HepG2 (cell line): Measurements from ENCODE around the gene SPACA4. TPM values are rescaled to one million over a fixed set of nuclear protein-coding genes. Genes with fewer than 3 reads are reported as not detected.

Experiments
- ARNT ChIP-seq: fragments of 450-650 bp; IDR thresholded peaks from 2 replicates; pipeline ENCODE4 v1.6.1; 2017
- CHCHD3 ChIP-seq: sonication (generic); formaldehyde crosslinking; IDR thresholded peaks from 2 replicates; pipeline ENCODE4 v1.8.0; 2022; ENCODE audit warnings: mild to moderate bottlenecking, missing genetic modification reagents, moderate library complexity
- ELF1 ChIP-seq: sonication (generic); formaldehyde crosslinking; IDR thresholded peaks from 2 replicates; pipeline ENCODE4 v1.4.0; 2020; ENCODE audit warnings: missing genetic modification reagents
- HHEX ChIP-seq: IDR thresholded peaks from 2 replicates; pipeline ENCODE4 v1.6.1; 2016; ENCODE audit warnings: control low read depth
- MED8 ChIP-seq: sonication (generic); formaldehyde crosslinking; IDR thresholded peaks from 2 replicates; pipeline ENCODE4 v1.8.1; 2023; ENCODE audit warnings: mild to moderate bottlenecking, missing genetic modification reagents; ENCODE audit not compliant: insufficient replicate concordance
- MEIS1 ChIP-seq: sonication (generic); formaldehyde crosslinking; IDR thresholded peaks from 2 replicates; pipeline ENCODE4 v1.9.0; 2021; ENCODE audit warnings: mild to moderate bottlenecking, missing genetic modification reagents, moderate library complexity, borderline replicate concordance
- MIER3 ChIP-seq: IDR thresholded peaks from 2 replicates; pipeline ENCODE4 v1.6.1; 2016; ENCODE audit warnings: missing compliant biosample characterization, borderline replicate concordance
- MTF2 ChIP-seq: sonication (generic); formaldehyde crosslinking; IDR thresholded peaks from 2 replicates; pipeline ENCODE4 v1.5.0; 2020; ENCODE audit warnings: missing genetic modification reagents, borderline replicate concordance
- NRL ChIP-seq: sonication (generic); formaldehyde crosslinking; IDR thresholded peaks from 2 replicates; pipeline ENCODE4 v1.5.0; 2020; ENCODE audit warnings: missing genetic modification reagents, mild to moderate bottlenecking, moderate library complexity, borderline replicate concordance
- PHB2 ChIP-seq: fragments of 450-650 bp; IDR thresholded peaks from 2 replicates; pipeline ENCODE4 v1.6.1; 2018; ENCODE audit not compliant: partially characterized antibody
- RBM39 ChIP-seq: fragments of 200-400 bp; formaldehyde crosslinking; IDR thresholded peaks from one replicate; pipeline ENCODE4 v1.6.1; 2018; ENCODE audit warnings: antibody characterized with exemption, mild to moderate bottlenecking, low read depth, low read length; ENCODE audit not compliant: poor library complexity, severe bottlenecking
- REPIN1 ChIP-seq: sonication (generic); formaldehyde crosslinking; IDR thresholded peaks from 2 replicates; pipeline ENCODE4 v1.8.0; 2022; ENCODE audit warnings: missing genetic modification reagents, low read depth, mild to moderate bottlenecking, borderline replicate concordance
- SRF ChIP-seq: IDR thresholded peaks from 2 replicates; pipeline ENCODE4 v1.6.1; 2011; ENCODE audit warnings: mild to moderate bottlenecking, low read depth, low read length, moderate library complexity
- TRIM22 ChIP-seq: fragments of 450-650 bp; IDR thresholded peaks from 2 replicates; pipeline ENCODE4 v1.6.1; 2017
- ZBTB10 ChIP-seq: sonication (generic); formaldehyde crosslinking; IDR thresholded peaks from 2 replicates; pipeline ENCODE4 v1.4.0; 2020; ENCODE audit warnings: missing genetic modification reagents, borderline replicate concordance
- ZC3H13 ChIP-seq: sonication (generic); formaldehyde crosslinking; IDR thresholded peaks from 2 replicates; pipeline ENCODE4 v1.8.1; 2023; ENCODE audit warnings: mild to moderate bottlenecking, missing genetic modification reagents, moderate library complexity
- ZNF30 ChIP-seq: sonication (generic); formaldehyde crosslinking; IDR thresholded peaks from 2 replicates; pipeline ENCODE4 v1.5.0; 2020; ENCODE audit warnings: mild to moderate bottlenecking, missing genetic modification reagents
- polyA plus RNA-seq, 8 experiments: library from polyadenylated mRNA; depleted of rRNA in 3 of 8; stranded (reverse) in 7 of 8; unstranded in 1 of 8; fragments of >200 nt; fragmentation: Illumina TruSeq in 4 of 8; extraction: Trizol in 4 of 8; gene quantifications; 2 replicates each; pipeline versions ENCODE4 v1.2.1 to v1.2.3, GENCODE V29; 2011 to 2016; ENCODE audit warnings: low read depth in 4 of 8, missing spikeins in 1 of 8, mixed read lengths in 1 of 8; ENCODE audit not compliant: insufficient read depth in 1 of 8
- total RNA-seq, 5 experiments: library from RNA; depleted of rRNA; stranded (reverse); fragments of >200 nt; fragmentation: Illumina TruSeq; extraction: Trizol; gene quantifications; 2 replicates each; pipeline ENCODE4 v1.2.3, GENCODE V29; 2016; ENCODE audit warnings: low read depth in 1 of 5
- TF ChIP-seq, protein P1 (sequence below): sonication (generic); formaldehyde crosslinking; IDR thresholded peaks from 2 replicates; pipeline ENCODE4 v1.4.0; 2020; ENCODE audit warnings: missing genetic modification reagents
- TF ChIP-seq, protein P2 (sequence below): sonication (generic); formaldehyde crosslinking; IDR thresholded peaks from 2 replicates; pipeline ENCODE4 v1.8.0; 2022; ENCODE audit warnings: mild to moderate bottlenecking, missing genetic modification reagents; ENCODE audit not compliant: insufficient replicate concordance
- TF ChIP-seq, protein P3 (sequence below): sonication (generic); formaldehyde crosslinking; IDR thresholded peaks from 2 replicates; pipeline ENCODE4 v1.8.0; 2022; ENCODE audit warnings: mild to moderate bottlenecking, missing genetic modification reagents

The SPACA4 gene
- total and polyA plus RNA-seq, 2 of the 13 experiments (the other 11 are each of a cell fraction or from before 2014, with no cell fraction given), result not detected

DNA sequence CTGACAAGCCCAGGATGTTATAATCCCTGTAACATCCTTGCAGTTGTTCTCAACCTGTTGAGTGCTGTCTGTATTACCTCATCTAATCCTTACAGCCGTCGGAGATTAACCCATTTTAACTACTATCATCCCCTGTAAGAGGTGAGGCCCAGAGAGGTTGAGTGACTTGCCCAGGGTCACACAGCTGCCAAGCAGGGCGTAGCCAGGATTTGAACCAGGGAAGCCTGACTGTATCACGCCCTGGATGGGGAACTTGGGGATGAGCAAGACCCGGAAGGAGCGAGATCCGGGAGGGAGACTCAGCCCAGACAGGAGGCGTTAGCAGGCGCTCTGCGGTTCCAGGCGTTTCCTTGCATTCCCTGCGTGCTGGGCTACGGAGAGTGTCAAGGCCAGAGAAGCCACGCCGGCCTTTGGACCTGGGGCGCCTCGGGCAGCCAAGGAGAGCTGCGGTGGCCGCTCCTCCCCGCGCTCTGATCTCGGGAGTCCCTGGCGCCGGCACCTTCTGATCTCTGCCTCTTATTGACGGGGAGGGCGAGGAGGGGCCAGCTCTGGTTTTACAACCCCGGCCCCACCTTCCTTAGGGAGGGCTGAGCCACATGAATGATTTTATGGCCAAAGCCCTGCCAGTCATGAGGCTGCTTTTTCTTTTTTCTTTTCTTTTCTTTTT lies 48.4 kb upstream of the SPACA4 start (continued):
- TF ChIP-seq, protein P1, sequence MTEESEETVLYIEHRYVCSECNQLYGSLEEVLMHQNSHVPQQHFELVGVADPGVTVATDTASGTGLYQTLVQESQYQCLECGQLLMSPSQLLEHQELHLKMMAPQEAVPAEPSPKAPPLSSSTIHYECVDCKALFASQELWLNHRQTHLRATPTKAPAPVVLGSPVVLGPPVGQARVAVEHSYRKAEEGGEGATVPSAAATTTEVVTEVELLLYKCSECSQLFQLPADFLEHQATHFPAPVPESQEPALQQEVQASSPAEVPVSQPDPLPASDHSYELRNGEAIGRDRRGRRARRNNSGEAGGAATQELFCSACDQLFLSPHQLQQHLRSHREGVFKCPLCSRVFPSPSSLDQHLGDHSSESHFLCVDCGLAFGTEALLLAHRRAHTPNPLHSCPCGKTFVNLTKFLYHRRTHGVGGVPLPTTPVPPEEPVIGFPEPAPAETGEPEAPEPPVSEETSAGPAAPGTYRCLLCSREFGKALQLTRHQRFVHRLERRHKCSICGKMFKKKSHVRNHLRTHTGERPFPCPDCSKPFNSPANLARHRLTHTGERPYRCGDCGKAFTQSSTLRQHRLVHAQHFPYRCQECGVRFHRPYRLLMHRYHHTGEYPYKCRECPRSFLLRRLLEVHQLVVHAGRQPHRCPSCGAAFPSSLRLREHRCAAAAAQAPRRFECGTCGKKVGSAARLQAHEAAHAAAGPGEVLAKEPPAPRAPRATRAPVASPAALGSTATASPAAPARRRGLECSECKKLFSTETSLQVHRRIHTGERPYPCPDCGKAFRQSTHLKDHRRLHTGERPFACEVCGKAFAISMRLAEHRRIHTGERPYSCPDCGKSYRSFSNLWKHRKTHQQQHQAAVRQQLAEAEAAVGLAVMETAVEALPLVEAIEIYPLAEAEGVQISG (CRISPR knock-in tag), result peak; percentile 91
- TF ChIP-seq TRIM22, result no peak
- no peak for TF ChIP-seq MTF2 (CRISPR knock-in tag)
- TF ChIP-seq REPIN1 (CRISPR knock-in tag), result peak; percentile 60
- no peak for TF ChIP-seq ZC3H13 (CRISPR knock-in tag)
- TF ChIP-seq HHEX, result no peak
- peak; percentile 89; the same call in 1 of the 2 replicates for TF ChIP-seq MEIS1
- no peak for TF ChIP-seq SRF
- no peak for TF ChIP-seq ZNF30 (CRISPR knock-in tag)
- no peak for TF ChIP-seq CHCHD3 (CRISPR knock-in tag)
- TF ChIP-seq PHB2, result no peak
- TF ChIP-seq NRL (CRISPR knock-in tag), result peak; percentile 70; the same call in 1 of the 2 replicates
- TF ChIP-seq MED8 (CRISPR knock-in tag), result peak; percentile 66
- TF ChIP-seq, protein P2, sequence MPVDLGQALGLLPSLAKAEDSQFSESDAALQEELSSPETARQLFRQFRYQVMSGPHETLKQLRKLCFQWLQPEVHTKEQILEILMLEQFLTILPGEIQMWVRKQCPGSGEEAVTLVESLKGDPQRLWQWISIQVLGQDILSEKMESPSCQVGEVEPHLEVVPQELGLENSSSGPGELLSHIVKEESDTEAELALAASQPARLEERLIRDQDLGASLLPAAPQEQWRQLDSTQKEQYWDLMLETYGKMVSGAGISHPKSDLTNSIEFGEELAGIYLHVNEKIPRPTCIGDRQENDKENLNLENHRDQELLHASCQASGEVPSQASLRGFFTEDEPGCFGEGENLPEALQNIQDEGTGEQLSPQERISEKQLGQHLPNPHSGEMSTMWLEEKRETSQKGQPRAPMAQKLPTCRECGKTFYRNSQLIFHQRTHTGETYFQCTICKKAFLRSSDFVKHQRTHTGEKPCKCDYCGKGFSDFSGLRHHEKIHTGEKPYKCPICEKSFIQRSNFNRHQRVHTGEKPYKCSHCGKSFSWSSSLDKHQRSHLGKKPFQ (CRISPR knock-in tag), result no peak
- peak; percentile 73 for TF ChIP-seq RBM39
- TF ChIP-seq, protein P3, sequence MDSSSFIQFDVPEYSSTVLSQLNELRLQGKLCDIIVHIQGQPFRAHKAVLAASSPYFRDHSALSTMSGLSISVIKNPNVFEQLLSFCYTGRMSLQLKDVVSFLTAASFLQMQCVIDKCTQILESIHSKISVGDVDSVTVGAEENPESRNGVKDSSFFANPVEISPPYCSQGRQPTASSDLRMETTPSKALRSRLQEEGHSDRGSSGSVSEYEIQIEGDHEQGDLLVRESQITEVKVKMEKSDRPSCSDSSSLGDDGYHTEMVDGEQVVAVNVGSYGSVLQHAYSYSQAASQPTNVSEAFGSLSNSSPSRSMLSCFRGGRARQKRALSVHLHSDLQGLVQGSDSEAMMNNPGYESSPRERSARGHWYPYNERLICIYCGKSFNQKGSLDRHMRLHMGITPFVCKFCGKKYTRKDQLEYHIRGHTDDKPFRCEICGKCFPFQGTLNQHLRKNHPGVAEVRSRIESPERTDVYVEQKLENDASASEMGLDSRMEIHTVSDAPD (CRISPR knock-in tag), result no peak
- peak; percentile 90; the same call in 1 of the 2 replicates for TF ChIP-seq MIER3
- TF ChIP-seq ARNT, result no peak
- peak; percentile 57; the same call in 1 of the 2 replicates for TF ChIP-seq ZBTB10 (CRISPR knock-in tag)
- TF ChIP-seq ELF1, result peak; percentile 80
